H9 (cell line): Measurements from ENCODE around the gene DOCK1. TPM values are rescaled to one million over a fixed set of nuclear protein-coding genes. Genes with fewer than 3 reads are reported as not detected.

Source experiments
- DNase-seq: peaks from one replicate; pipeline ENCODE4 v3.0.0-alpha.2; 2017
- H2AFZ ChIP-seq: one replicate; pipeline ENCODE4 v1.6.1; 2013; ENCODE audit warnings: mild to moderate bottlenecking, low read length, control low read depth, moderate library complexity
- H2AK5ac ChIP-seq: 2 replicates; pipeline ENCODE4 v1.6.1; 2013; ENCODE audit warnings: low read length, control low read depth, mixed read lengths; ENCODE audit not compliant: insufficient read length
- H2BK120ac ChIP-seq: one replicate; pipeline ENCODE4 v1.6.1; 2013; ENCODE audit warnings: low read depth, mild to moderate bottlenecking, low read length, control low read depth, inconsistent platforms; ENCODE audit not compliant: poor library complexity, severe bottlenecking
- H2BK12ac ChIP-seq: 2 replicates; pipeline ENCODE4 v1.6.1; 2013; ENCODE audit warnings: low read length, control low read depth, mixed read lengths, low read depth; ENCODE audit not compliant: insufficient read length
- H2BK15ac ChIP-seq: 2 replicates; pipeline ENCODE4 v1.6.1; 2013; ENCODE audit warnings: low read depth, low read length, control low read depth
- H2BK20ac ChIP-seq: one replicate; pipeline ENCODE4 v1.6.1; 2013; ENCODE audit warnings: low read depth, mild to moderate bottlenecking, low read length, control low read depth, inconsistent platforms; ENCODE audit not compliant: poor library complexity, severe bottlenecking
- H2BK5ac ChIP-seq: 2 replicates; pipeline ENCODE4 v1.6.1; 2013; ENCODE audit warnings: low read length, control low read depth, mixed read lengths; ENCODE audit not compliant: insufficient read length
- H3K14ac ChIP-seq: 2 replicates; pipeline ENCODE4 v1.6.1; 2013; ENCODE audit warnings: low read length, control low read depth; ENCODE audit not compliant: insufficient read depth
- H3K18ac ChIP-seq: 2 replicates; pipeline ENCODE4 v1.6.1; 2013; ENCODE audit warnings: low read depth, mild to moderate bottlenecking, mixed read lengths, low read length, control low read depth; ENCODE audit not compliant: insufficient read length
- H3K23ac ChIP-seq: 2 replicates; pipeline ENCODE4 v1.6.1; 2013; ENCODE audit warnings: low read length, control low read depth, mixed read lengths, low read depth; ENCODE audit not compliant: insufficient read length
- H3K23me2 ChIP-seq: 2 replicates; pipeline ENCODE4 v1.6.1; 2013; ENCODE audit warnings: low read depth, mild to moderate bottlenecking, mixed read lengths, low read length, control low read depth; ENCODE audit not compliant: insufficient read length, poor library complexity, severe bottlenecking
- H3K27ac ChIP-seq: 2 replicates; pipeline ENCODE4 v1.5.1; 2013; ENCODE audit warnings: low read length, control low read depth, mixed read lengths, low read depth; ENCODE audit not compliant: insufficient read length
- H3K27me3 ChIP-seq: 2 replicates; pipeline ENCODE4 v1.6.1; 2013; ENCODE audit warnings: low read length, control low read depth, inconsistent platforms; ENCODE audit not compliant: insufficient read depth
- H3K4ac ChIP-seq: 2 replicates; pipeline ENCODE4 v1.6.1; 2013; ENCODE audit warnings: low read depth, mild to moderate bottlenecking, control low read depth, inconsistent platforms, low read length, moderate library complexity
- H3K4me1 ChIP-seq: 2 replicates; pipeline ENCODE4 v1.6.1; 2013; ENCODE audit warnings: low read length, control low read depth, inconsistent platforms; ENCODE audit not compliant: insufficient read depth
- H3K4me2 ChIP-seq: 2 replicates; pipeline ENCODE4 v1.6.1; 2013; ENCODE audit warnings: low read length, control low read depth, mixed read lengths; ENCODE audit not compliant: insufficient read length, insufficient read depth
- H3K56ac ChIP-seq: 2 replicates; pipeline ENCODE4 v1.6.1; 2013; ENCODE audit warnings: low read depth, mild to moderate bottlenecking, mixed read lengths, low read length, control low read depth; ENCODE audit not compliant: insufficient read length
- H3K79me1 ChIP-seq: 2 replicates; pipeline ENCODE4 v1.6.1; 2013; ENCODE audit warnings: low read depth, mild to moderate bottlenecking, moderate library complexity, low read length, control low read depth, inconsistent platforms; ENCODE audit not compliant: insufficient read depth, poor library complexity, severe bottlenecking
- H3K79me2 ChIP-seq: 2 replicates; pipeline ENCODE4 v1.6.1; 2013; ENCODE audit warnings: low read length, control low read depth, inconsistent platforms; ENCODE audit not compliant: insufficient read depth
- H3K9ac ChIP-seq: 2 replicates; pipeline ENCODE4 v1.6.1; 2013; ENCODE audit warnings: low read length, control low read depth, mixed read lengths; ENCODE audit not compliant: insufficient read length; ENCODE audit errors: extremely low read depth
- H3K9me3 ChIP-seq: one replicate; pipeline ENCODE4 v1.6.1; 2013; ENCODE audit warnings: low read depth, low read length, inconsistent platforms; ENCODE audit not compliant: control insufficient read depth
- H3T11ph ChIP-seq: one replicate; pipeline ENCODE4 v1.6.1; 2013; ENCODE audit warnings: mild to moderate bottlenecking, low read length, control low read depth, inconsistent platforms
- H4K20me1 ChIP-seq: one replicate; pipeline ENCODE4 v1.6.1; 2013; ENCODE audit not compliant: control insufficient read depth, insufficient read length, insufficient read depth
- H4K5ac ChIP-seq: 2 replicates; pipeline ENCODE4 v1.6.1; 2013; ENCODE audit warnings: low read depth, mild to moderate bottlenecking, mixed read lengths, low read length, control low read depth; ENCODE audit not compliant: insufficient read length
- H4K8ac ChIP-seq: replicated peaks from 2 replicates; pipeline ENCODE4 v1.6.1; 2013; ENCODE audit warnings: low read length, control low read depth, mixed read lengths, low read depth; ENCODE audit not compliant: insufficient read length
- H4K91ac ChIP-seq: 2 replicates; pipeline ENCODE4 v1.6.1; 2013; ENCODE audit warnings: low read depth, mild to moderate bottlenecking, moderate library complexity, mixed read lengths, low read length, control low read depth; ENCODE audit not compliant: insufficient read length
- H3K27ac Mint-ChIP-seq, 3 experiments: 2 replicates in 2 of 3; 3 replicates in 1 of 3; pipeline ENCODE4 v1.8.0; 2020 to 2021; ENCODE audit warnings: mixed read lengths in 3 of 3, mild to moderate bottlenecking in 1 of 3, moderate library complexity in 1 of 3
- H3K27me3 Mint-ChIP-seq: 2 replicates; pipeline ENCODE4 v1.8.0; 2021; ENCODE audit warnings: low read depth, mild to moderate bottlenecking, moderate library complexity, mixed read lengths
- H3K36me3 Mint-ChIP-seq, 3 experiments: 2 replicates in 2 of 3; 3 replicates in 1 of 3; pipeline ENCODE4 v1.8.0; 2020 to 2021; ENCODE audit warnings: low read depth in 3 of 3, mixed read lengths in 3 of 3; ENCODE audit not compliant: insufficient read depth in 1 of 3
- H3K4me1 Mint-ChIP-seq, 2 experiments: 2 replicates each; pipeline ENCODE4 v1.8.0; 2020; ENCODE audit warnings: mixed read lengths in 2 of 2
- H3K4me3 Mint-ChIP-seq, 2 experiments: 2 replicates in 1 of 2; 3 replicates in 1 of 2; pipeline ENCODE4 v1.8.0; 2020 to 2021; ENCODE audit warnings: mild to moderate bottlenecking in 2 of 2, mixed read lengths in 2 of 2, moderate library complexity in 1 of 2
- H3K9me3 Mint-ChIP-seq, 2 experiments: 2 replicates in 1 of 2; 3 replicates in 1 of 2; pipeline ENCODE4 v1.8.0; 2020; ENCODE audit warnings: mild to moderate bottlenecking in 2 of 2, mixed read lengths in 2 of 2, moderate library complexity in 1 of 2
- CTCF ChIP-seq: fragments of 200-600 bp; sonication (generic); conservative IDR thresholded peaks from 3 replicates; pipeline ENCODE4 v1.8.0; 2021; ENCODE audit warnings: antibody characterized with exemption, mild to moderate bottlenecking
- WGBS: extraction: QIAGEN DNeasy Blood & Tissue Kit; methylation state at CpG from one replicate; pipeline ENCODE4 v1.1.7; 2013; ENCODE audit warnings: missing lambda C conversion rate, low lambda C conversion rate, mixed read lengths; ENCODE audit not compliant: insufficient read length; ENCODE audit errors: extremely low coverage; 5-methylcytosine and 5-hydroxymethylcytosine counted together
- total RNA-seq: library from RNA; stranded (reverse); gene quantifications from 2 replicates; pipeline ENCODE4 v1.2.1, GENCODE V29; 2021

The DOCK1 gene
- total RNA-seq, 1 experiment from 2014 or later: 57.0 TPM

GRCh38 chr10:127012769-127013152 lies 107.5 kb downstream of the DOCK1 start:
- Histone ChIP-seq H4K5ac (no peak overlapping the region), H3K4me1 (no peaks in the 10 kb centered on the region), H3K18ac (no peak overlapping the region), H4K8ac (no peak overlapping the region), H2BK15ac (no peak overlapping the region), H3K4me2 (no peak overlapping the region), H3K23ac (no peak overlapping the region), H3K79me1 (no peaks in the 10 kb centered on the region), H2BK5ac (no peak overlapping the region), H3K9ac (no peak overlapping the region), H4K20me1 (no peaks in the 10 kb centered on the region), H3K56ac (no peak overlapping the region), H2AK5ac (no peak overlapping the region), H2BK120ac (no peak overlapping the region), H3K4ac (no peak overlapping the region), H2BK12ac (no peak overlapping the region), H2BK20ac (no peak overlapping the region), H2AFZ (no peak overlapping the region), H3K27ac (no peak overlapping the region), H3K9me3 (no peaks in the 10 kb centered on the region), H3K14ac (no peak overlapping the region), H3T11ph (no peak overlapping the region), H4K91ac (no peak overlapping the region), H3K27me3 (no peaks in the 10 kb centered on the region), H3K23me2 (no peaks in the 10 kb centered on the region), H3K79me2 (no peaks in the 10 kb centered on the region; the same call in 1 of the 2 replicates)
- no CpG with 5 or more reads among the region's 10 CpGs for WGBS
- no peak for DNase-seq
- H3K4me3 Mint-ChIP-seq: no peak overlapping the region
- H3K36me3 Mint-ChIP-seq: peaks cover 5 to 40% (median 16%) of the 10 kb centered on the region in 3 experiments; a peak in 6 of 7 replicates
- TF ChIP-seq CTCF: no peak
- peak overlapping the region in 2 of 3 experiments; percentile 38 to 39; a peak in 3 of 7 replicates for H3K27ac Mint-ChIP-seq
- no peaks in the 10 kb centered on the region for H3K27me3 Mint-ChIP-seq
- no peaks in the 10 kb centered on the region for H3K9me3 Mint-ChIP-seq
- H3K4me1 Mint-ChIP-seq: peaks cover 9 to 10% of the 10 kb centered on the region in 2 experiments
